Fibroblast of lung (primary cell): ENCODE data around the gene PDLIM7.

ENCODE experiments used
- EZH2 ChIP-seq: IDR thresholded peaks from 2 replicates; pipeline ENCODE4 v1.5.1; 2012; ENCODE audit warnings: low read length, control low read depth, mild to moderate bottlenecking; ENCODE audit errors: missing control alignments
- TF ChIP-seq, protein P1 (sequence below), 2 donors: IDR thresholded peaks in 1 of 2; conservative IDR thresholded peaks in 1 of 2; 1 replicate in 1 of 2; 2 replicates in 1 of 2; pipeline ENCODE4 v1.5.1; 2011 to 2012; ENCODE audit warnings: low read length in 2 of 2, control low read depth in 1 of 2, inconsistent platforms in 1 of 2, low read depth in 1 of 2, mild to moderate bottlenecking in 1 of 2

DNA sequence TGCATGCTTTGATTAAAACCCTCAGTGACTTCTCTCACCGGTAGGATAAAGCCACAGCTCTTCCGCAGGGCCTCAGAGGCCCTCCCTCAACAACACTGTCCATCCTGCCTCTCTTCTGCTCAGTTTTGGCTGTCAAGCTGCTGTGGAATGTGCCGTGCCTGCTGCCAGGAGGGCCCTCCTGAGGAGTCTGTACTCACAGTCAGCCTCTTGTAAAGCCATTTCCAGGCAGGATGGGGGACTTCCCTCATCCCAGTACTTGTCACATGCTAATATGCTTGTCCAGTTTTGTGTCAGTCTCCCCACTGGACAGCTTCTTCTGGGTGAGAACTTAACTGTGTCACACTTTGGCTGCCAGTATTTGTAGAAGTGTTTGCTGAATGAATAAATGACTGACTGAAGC lies 33.2 kb upstream of the PDLIM7 start:
- TF ChIP-seq, protein P1, sequence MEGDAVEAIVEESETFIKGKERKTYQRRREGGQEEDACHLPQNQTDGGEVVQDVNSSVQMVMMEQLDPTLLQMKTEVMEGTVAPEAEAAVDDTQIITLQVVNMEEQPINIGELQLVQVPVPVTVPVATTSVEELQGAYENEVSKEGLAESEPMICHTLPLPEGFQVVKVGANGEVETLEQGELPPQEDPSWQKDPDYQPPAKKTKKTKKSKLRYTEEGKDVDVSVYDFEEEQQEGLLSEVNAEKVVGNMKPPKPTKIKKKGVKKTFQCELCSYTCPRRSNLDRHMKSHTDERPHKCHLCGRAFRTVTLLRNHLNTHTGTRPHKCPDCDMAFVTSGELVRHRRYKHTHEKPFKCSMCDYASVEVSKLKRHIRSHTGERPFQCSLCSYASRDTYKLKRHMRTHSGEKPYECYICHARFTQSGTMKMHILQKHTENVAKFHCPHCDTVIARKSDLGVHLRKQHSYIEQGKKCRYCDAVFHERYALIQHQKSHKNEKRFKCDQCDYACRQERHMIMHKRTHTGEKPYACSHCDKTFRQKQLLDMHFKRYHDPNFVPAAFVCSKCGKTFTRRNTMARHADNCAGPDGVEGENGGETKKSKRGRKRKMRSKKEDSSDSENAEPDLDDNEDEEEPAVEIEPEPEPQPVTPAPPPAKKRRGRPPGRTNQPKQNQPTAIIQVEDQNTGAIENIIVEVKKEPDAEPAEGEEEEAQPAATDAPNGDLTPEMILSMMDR (conservative IDR thresholded peaks at IDR 0.05 in 1 of 2, IDR thresholded peaks at IDR 0.05 in 1 of 2; ENCODE audit: low read depth in 1 of 2, low read length in 2 of 2): no peak
- TF ChIP-seq EZH2: no peak
